GM13976 (cell line): Measurements from ENCODE around the gene ZMIZ1.
"Not testable (repeated sequence)": the region's sequence is repeated elsewhere in the genome, so short reads cannot be mapped to it uniquely, and the experiment has no call there.

Experiments used
- DNase-seq: peaks from one replicate; pipeline ENCODE4 v3.0.0; 2012; ENCODE audit warnings: low spot score
- CTCF ChIP-seq: IDR thresholded peaks from 2 replicates; pipeline ENCODE4 v1.5.1; 2012; ENCODE audit warnings: borderline replicate concordance, mild to moderate bottlenecking; ENCODE audit not compliant: insufficient read depth; ENCODE audit errors: extremely low read depth, missing control alignments, control extremely low read depth
- in situ Hi-C: fragments of 300-500 bp; cut with MboI; formaldehyde crosslinking; loops from one replicate; pipeline ENCODE4 v1.12.0; 2022; ENCODE audit warnings: low sequenced_read_pairs, mixed read lengths, inconsistent platforms; ENCODE audit not compliant: unreplicated experiment

Gene ZMIZ1

GRCh38 chr10:79329529-79329928 lies 260.8 kb downstream of the ZMIZ1 start:
- DNase-seq: no peak
- TF ChIP-seq CTCF: no peak
- in situ Hi-C loops: no loop called here

- TF ChIP-seq CTCF: no peak
- in situ Hi-C loops: no loop called here
Observed at GRCh38 chr10:79331226-79331625, 262.5 kb downstream of the ZMIZ1 start.

GRCh38 chr10:79331709-79332108 lies 262.9 kb downstream of the ZMIZ1 start:
- in situ Hi-C loops: no loop called here
- TF ChIP-seq CTCF: no peak
- peak; percentile 86 for DNase-seq

More at GRCh38 chr10:79331226-79331625, 262.5 kb downstream of the ZMIZ1 start:
- no peak for DNase-seq

- DNase-seq, in situ Hi-C loops: not testable (repeated sequence)
Observed at GRCh38 chr10:79332610-79333315, 264.0 kb downstream of the ZMIZ1 start.

GRCh38 chr10:79333513-79333912 lies 264.7 kb downstream of the ZMIZ1 start:
- TF ChIP-seq CTCF: no peak
- in situ Hi-C loops: no loop called here
- no peak for DNase-seq

- in situ Hi-C loops: no loop called here
- no peak for DNase-seq
- no peak for TF ChIP-seq CTCF
Observed at GRCh38 chr10:79334573-79334972, 265.8 kb downstream of the ZMIZ1 start.

GRCh38 chr10:79335094-79335469 lies 266.3 kb downstream of the ZMIZ1 start:
- in situ Hi-C loops: no loop called here
- no peak for DNase-seq
- no peak for TF ChIP-seq CTCF
